WERI-Rb-1 (cell line): ENCODE measurements around the gene NME3.

ENCODE experiments used
- DNase-seq: peaks from one replicate; pipeline ENCODE4 v3.0.0-alpha.2; 2020
- H3K27ac ChIP-seq: fragments of 250-450 bp; sonication (Bioruptor Pico); 2 replicates; pipeline ENCODE4 v1.5.1; 2020; ENCODE audit warnings: mild to moderate bottlenecking, moderate library complexity
- H3K27me3 ChIP-seq: fragments of 250-450 bp; sonication (Bioruptor Pico); 2 replicates; pipeline ENCODE4 v1.5.1; 2021; ENCODE audit warnings: mild to moderate bottlenecking, low read depth, moderate library complexity; ENCODE audit not compliant: insufficient read depth, severe bottlenecking
- H3K36me3 ChIP-seq: fragments of 250-450 bp; sonication (Bioruptor Pico); 2 replicates; pipeline ENCODE4 v1.5.1; 2020; ENCODE audit warnings: mild to moderate bottlenecking, moderate library complexity
- H3K4me3 ChIP-seq: 2 replicates; pipeline ENCODE4 v1.5.1; 2011; ENCODE audit warnings: low read depth, mild to moderate bottlenecking, control low read depth, low read length
- H3K9me3 ChIP-seq: fragments of 250-450 bp; sonication (Bioruptor Pico); 2 replicates; pipeline ENCODE4 v1.5.1; 2021; ENCODE audit warnings: mild to moderate bottlenecking, moderate library complexity; ENCODE audit not compliant: severe bottlenecking
- CTCF ChIP-seq: IDR thresholded peaks from 2 replicates; pipeline ENCODE4 v1.5.1; 2011; ENCODE audit warnings: low read depth, mild to moderate bottlenecking, control low read depth, inconsistent platforms, low read length

NME3 gene

GRCh38 chr16:1785846-1786170 lies 14.5 kb upstream of the NME3 start:
- DNase-seq, result no peak
- H3K9me3 ChIP-seq, result no peaks in the 10 kb centered on the region

GRCh38 chr16:1784977-1785845 lies 13.9 kb upstream of the NME3 start:
- H3K4me3 ChIP-seq, result no peak overlapping the region
- DNase-seq, result no peak
- no peak overlapping the region for H3K27ac ChIP-seq
- no peaks in the 10 kb centered on the region for H3K27me3 ChIP-seq
- H3K36me3 ChIP-seq, result peaks cover 65% of the 10 kb centered on the region
- no peak for TF ChIP-seq CTCF
- H3K9me3 ChIP-seq, result no peaks in the 10 kb centered on the region

More at GRCh38 chr16:1785846-1786170, 14.5 kb upstream of the NME3 start:
- Histone ChIP-seq H3K4me3 (no peak overlapping the region), H3K27me3 (no peaks in the 10 kb centered on the region), H3K27ac (no peak overlapping the region), H3K36me3 (peaks cover 62% of the 10 kb centered on the region)
- TF ChIP-seq CTCF, result no peak

GRCh38 chr16:1782408-1783264 lies 11.3 kb upstream of the NME3 start, which contains the start of the genes NUBP2 and SPSB3:
Gene NUBP2 (plus strand): TSS chr16:1782960. CDS start chr16:1783021, 61 bp downstream.
Gene SPSB3 (minus strand): TSS chr16:1782571. CDS start chr16:1781483, 1,088 bp downstream.
- H3K27me3 ChIP-seq, result no peaks in the 10 kb centered on the region
- no peak for TF ChIP-seq CTCF
- H3K4me3 ChIP-seq, result peak within 1 kb of the TSS; percentile 74
- peaks cover 64% of the 10 kb centered on the region for H3K36me3 ChIP-seq
- H3K27ac ChIP-seq, result peak within 1 kb of the TSS; percentile 81
- H3K9me3 ChIP-seq, result no peaks in the 10 kb centered on the region
- peak; percentile 100 for DNase-seq

- Histone ChIP-seq H3K9me3 (no peaks in the 10 kb centered on the region), H3K4me3 (peak overlapping the region; percentile 74), H3K27me3 (no peaks in the 10 kb centered on the region), H3K36me3 (peaks cover 64% of the 10 kb centered on the region), H3K27ac (peak overlapping the region; percentile 75)
- no peak for TF ChIP-seq CTCF
- DNase-seq, result no peak
Measured at GRCh38 chr16:1781758-1782407, 10.5 kb upstream of the NME3 start.

- H3K36me3 ChIP-seq, result peaks cover 65% of the 10 kb centered on the region
- no peak overlapping the region; the same call in 1 of the 2 replicates for H3K27ac ChIP-seq
Measured at GRCh38 chr16:1781254-1781653, 9.9 kb upstream of the NME3 start.

More at GRCh38 chr16:1781254-1781653, 9.9 kb upstream of the NME3 start:
- peak; percentile 6 for DNase-seq
- Histone ChIP-seq H3K9me3 (no peaks in the 10 kb centered on the region), H3K27me3 (no peaks in the 10 kb centered on the region), H3K4me3 (peak overlapping the region; percentile 74)
- TF ChIP-seq CTCF, result no peak
